B cell (primary cell): Measurements from ENCODE around the gene PPP4R1. TPM values are rescaled to one million over a fixed set of nuclear protein-coding genes. Genes with fewer than 3 reads are reported as not detected.

Experiments
- ATAC-seq: fragments of 200-7000 bp; cut with Tn5 transposase; one replicate; pipeline ENCODE4 v1.10.0; 2021; ENCODE audit warnings: low read depth, mild to moderate bottlenecking, moderate number of reproducible peaks, moderate library complexity
- CTCF ChIA-PET: fragments of 350-600 bp; sonication (Branson Sonifier 250); formaldehyde crosslinking; loops from one replicate; lab custom pipeline; 2021; ENCODE audit warnings: antibody characterized with exemption, inconsistent platforms; lab: Charles Lee
- POLR2A ChIA-PET: fragments of 350-600 bp; sonication (Branson Sonifier 250); formaldehyde crosslinking; loops from one replicate; lab custom pipeline; 2021; ENCODE audit warnings: antibody characterized with exemption; lab: Charles Lee
- DNase-seq: peaks from one replicate; pipeline ENCODE4 v3.0.0; 2013
- H2AFZ ChIP-seq: 2 replicates; pipeline ENCODE4 v1.6.1; 2012; ENCODE audit warnings: mild to moderate bottlenecking, low read depth, low read length; ENCODE audit not compliant: insufficient read depth, poor library complexity, severe bottlenecking
- H3K27ac ChIP-seq, 2 donors: 1 replicate in 1 of 2; 2 replicates in 1 of 2; pipeline ENCODE4 v1.5.1; 2012 to 2013; ENCODE audit warnings: low read length in 2 of 2, mild to moderate bottlenecking in 2 of 2, moderate library complexity in 1 of 2
- H3K27me3 ChIP-seq, 4 experiments: fragments of 200-600 bp in 1 of 4; sonication (generic) in 1 of 4; replicated peaks in 1 of 4; 1 replicate in 2 of 4; 2 replicates in 2 of 4; pipeline versions ENCODE4 v1.6.1 to v1.7.0; 2013 to 2016; ENCODE audit warnings: low read length in 3 of 4, mild to moderate bottlenecking in 2 of 4, mixed read lengths in 1 of 4, moderate library complexity in 1 of 4; ENCODE audit not compliant: insufficient read depth in 4 of 4, control insufficient read depth in 3 of 4; ENCODE audit errors: control extremely low read depth in 1 of 4
- H3K36me3 ChIP-seq, 2 experiments: replicated peaks in 1 of 2; 1 replicate in 1 of 2; 2 replicates in 1 of 2; pipeline versions ENCODE4 v1.6.1 to v1.7.1; 2013; ENCODE audit warnings: low read length in 1 of 2; ENCODE audit not compliant: insufficient read depth in 2 of 2, control insufficient read depth in 1 of 2; ENCODE audit errors: control extremely low read depth in 1 of 2, extremely low read depth in 1 of 2
- H3K4me1 ChIP-seq, 2 donors: fragments of 200-600 bp in 1 of 2; sonication (generic) in 1 of 2; 1 replicate in 1 of 2; 2 replicates in 1 of 2; pipeline versions ENCODE4 v1.5.1 to v1.6.1; 2013 to 2017; ENCODE audit warnings: low read length in 2 of 2; ENCODE audit not compliant: control insufficient read depth in 2 of 2, insufficient read depth in 2 of 2
- H3K4me2 ChIP-seq: replicated peaks from 2 replicates; pipeline ENCODE3; 2012; ENCODE audit warnings: mild to moderate bottlenecking, low read depth, low read length; ENCODE audit not compliant: poor library complexity, severe bottlenecking
- H3K4me3 ChIP-seq, 5 experiments: fragments of 200-600 bp in 1 of 5; sonication (generic) in 1 of 5; 1 replicate in 3 of 5; 2 replicates in 2 of 5; pipeline versions ENCODE4 v1.5.1 to v1.7.0; 2011 to 2016; ENCODE audit warnings: low read length in 4 of 5, mild to moderate bottlenecking in 4 of 5, low read depth in 2 of 5, control low read depth in 1 of 5, moderate library complexity in 1 of 5; ENCODE audit not compliant: insufficient read depth in 1 of 5; ENCODE audit errors: control extremely low read depth in 1 of 5, extremely low read depth in 1 of 5
- H3K79me2 ChIP-seq: fragments of 200-600 bp; sonication (generic); one replicate; pipeline ENCODE4 v1.6.0; 2016; ENCODE audit warnings: low read length; ENCODE audit not compliant: control insufficient read depth, insufficient read depth
- H3K9ac ChIP-seq: fragments of 200-600 bp; sonication (generic); 2 replicates; pipeline ENCODE4 v1.6.1; 2017; ENCODE audit warnings: mild to moderate bottlenecking, low read length, moderate library complexity
- H3K9me3 ChIP-seq, 3 donors: one replicate each; pipeline versions ENCODE4 v1.6.1 to v1.7.1; 2013; ENCODE audit warnings: low read length in 2 of 3; ENCODE audit not compliant: control insufficient read depth in 2 of 3, insufficient read depth in 1 of 3; ENCODE audit errors: control extremely low read depth in 1 of 3
- H4K20me1 ChIP-seq: 2 replicates; pipeline ENCODE4 v1.6.0; 2012; ENCODE audit warnings: mild to moderate bottlenecking, low read length; ENCODE audit not compliant: insufficient read depth, control insufficient read depth, poor library complexity, severe bottlenecking
- H3K27ac Mint-ChIP-seq: one replicate; pipeline ENCODE4 v1.8.0; 2021; ENCODE audit warnings: mixed read lengths
- H3K27me3 Mint-ChIP-seq: one replicate; pipeline ENCODE4 v1.8.0; 2021; ENCODE audit warnings: mixed read lengths
- H3K4me1 Mint-ChIP-seq: one replicate; pipeline ENCODE4 v1.8.0; 2021; ENCODE audit warnings: mixed read lengths
- H3K4me3 Mint-ChIP-seq: one replicate; pipeline ENCODE4 v1.8.0; 2021; ENCODE audit warnings: mixed read lengths
- H3K9me3 Mint-ChIP-seq: one replicate; pipeline ENCODE4 v1.8.0; 2022; ENCODE audit warnings: mixed read lengths; ENCODE audit not compliant: insufficient read depth
- CTCF ChIP-seq: fragments of 200-600 bp; IDR thresholded peaks from one replicate; pipeline ENCODE4 v1.8.0; 2022; ENCODE audit warnings: antibody characterized with exemption, mild to moderate bottlenecking
- EZH2 ChIP-seq: IDR thresholded peaks from 2 replicates; pipeline ENCODE4 v1.6.1; 2012; ENCODE audit warnings: borderline replicate concordance, low read depth, mild to moderate bottlenecking, moderate library complexity, low read length; ENCODE audit not compliant: insufficient read depth, poor library complexity, severe bottlenecking
- WGBS: methylation state at CpG from one replicate; pipeline ENCODE4 v1.1.5; 2013; ENCODE audit warnings: missing lambda C conversion rate; ENCODE audit not compliant: insufficient coverage; 5-methylcytosine and 5-hydroxymethylcytosine counted together
- intact Hi-C: fragments of 100-400 bp; cut with micrococcal nuclease; formaldehyde crosslinking; loops from one replicate; pipeline ENCODE4 v1.10.0; 2022
- polyA plus RNA-seq: library from polyadenylated mRNA; depleted of rRNA; stranded (reverse); fragments of >200 nt; gene quantifications from 2 replicates; pipeline ENCODE4 v1.2.3, GENCODE V29; 2012
- total RNA-seq, 2 donors: library from RNA; stranded (reverse); fragments of 120-200 nt in 1 of 2; gene quantifications; 1 replicate in 1 of 2; 2 replicates in 1 of 2; pipeline versions ENCODE4 v1.2.3 to v1.2.4, GENCODE V29; 2013 to 2022

PPP4R1 gene
- total and polyA plus RNA-seq, 2 donors (not counting 1 experiment from before 2014, with no cell fraction given): 33.4 to 57.1 TPM

- no peak for TF ChIP-seq CTCF
- no peak for TF ChIP-seq EZH2
- no peaks in the 10 kb centered on the region for H3K27me3 ChIP-seq
- no peak overlapping the region for H2AFZ ChIP-seq
- H3K4me3 Mint-ChIP-seq: no peak overlapping the region
- POLR2A ChIA-PET: no interaction called here
- no peaks in the 10 kb centered on the region for H3K9me3 Mint-ChIP-seq
- no peak overlapping the region for H3K4me2 ChIP-seq
- intact Hi-C loops: no loop called here
- H3K9ac ChIP-seq: no peak overlapping the region
- DNase-seq: no peak
- H4K20me1 ChIP-seq: no peaks in the 10 kb centered on the region
- H3K27ac Mint-ChIP-seq: no peak overlapping the region
- no peaks in the 10 kb centered on the region for H3K4me1 ChIP-seq
- no peaks in the 10 kb centered on the region for H3K79me2 ChIP-seq
- H3K36me3 ChIP-seq: peaks cover 1 to 25% of the 10 kb centered on the region in 2 experiments
- H3K4me1 Mint-ChIP-seq: no peaks in the 10 kb centered on the region
- no peaks in the 10 kb centered on the region for H3K27me3 Mint-ChIP-seq
- CTCF ChIA-PET: no interaction called here
- H3K9me3 ChIP-seq: no peaks in the 10 kb centered on the region
- no peak overlapping the region for H3K4me3 ChIP-seq
- 80% methylated on average over 1 of the region's 3 CpGs for WGBS
- ATAC-seq: no peak
- no peak overlapping the region for H3K27ac ChIP-seq
Observed at GRCh38 chr18:9571546-9571945, 42.8 kb downstream of the PPP4R1 start.

GRCh38 chr18:9570255-9570654 is 44.1 kb downstream of the PPP4R1 start:
- Histone ChIP-seq H2AFZ (no peak overlapping the region), H3K9ac (no peak overlapping the region), H3K4me2 (no peak overlapping the region), H3K4me3 (no peak overlapping the region), H3K36me3 (peaks cover 1 to 22% of the 10 kb centered on the region in 2 experiments), H3K4me1 (no peaks in the 10 kb centered on the region), H3K79me2 (no peaks in the 10 kb centered on the region), H3K9me3 (no peaks in the 10 kb centered on the region), H3K27me3 (no peaks in the 10 kb centered on the region), H4K20me1 (no peaks in the 10 kb centered on the region), H3K27ac (no peak overlapping the region)
- ChIA-PET POLR2A (no interaction called here), CTCF (no interaction called here)
- H3K4me1 Mint-ChIP-seq: no peaks in the 10 kb centered on the region
- intact Hi-C loops: no loop called here
- H3K27me3 Mint-ChIP-seq: no peaks in the 10 kb centered on the region
- no peak for ATAC-seq
- no peak overlapping the region for H3K27ac Mint-ChIP-seq
- H3K4me3 Mint-ChIP-seq: no peak overlapping the region
- no peak for TF ChIP-seq CTCF
- no peak for TF ChIP-seq EZH2
- H3K9me3 Mint-ChIP-seq: no peaks in the 10 kb centered on the region
- WGBS: 97% methylated on average over 3 of the region's 3 CpGs
- no peak for DNase-seq
